NCI-H2029 (cell line): ENCODE data around the gene IL2RA.
"Not testable (repeated sequence)": the region's sequence is repeated elsewhere in the genome, so short reads cannot be mapped to it uniquely, and the experiment has no call there.

Source experiments
- DNase-seq: peaks from one replicate; lab custom pipeline; 2025; lab: John Stamatoyannopoulos, UW

IL2RA gene

GRCh38 chr10:6013413-6014192 lies 48.6 kb downstream of the IL2RA start:
- DNase-seq, result no peak

- DNase-seq, result no peak
Measured at GRCh38 chr10:6012121-6012905, 49.9 kb downstream of the IL2RA start.

GRCh38 chr10:6011558-6011957 lies 50.6 kb downstream of the IL2RA start:
- DNase-seq, result no peak

DNA sequence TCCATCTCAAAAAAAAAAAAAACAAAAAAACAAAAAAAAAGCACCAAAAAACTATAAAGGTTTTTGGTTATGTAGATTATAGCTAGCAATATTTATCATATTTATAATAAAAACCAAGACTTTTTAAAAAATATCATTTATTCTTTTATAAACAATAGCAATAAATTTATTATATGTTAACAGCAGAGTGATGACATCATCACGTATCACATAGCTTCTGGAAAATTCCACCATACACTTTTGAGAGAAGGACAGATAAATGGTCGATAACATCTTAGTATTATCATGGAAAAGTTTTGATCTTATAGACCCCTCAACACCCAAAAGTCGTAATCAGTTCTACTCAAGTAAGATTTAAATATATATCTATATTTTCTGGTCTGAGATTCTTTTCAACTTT lies 51.6 kb downstream of the IL2RA start:
- no peak for DNase-seq

DNA sequence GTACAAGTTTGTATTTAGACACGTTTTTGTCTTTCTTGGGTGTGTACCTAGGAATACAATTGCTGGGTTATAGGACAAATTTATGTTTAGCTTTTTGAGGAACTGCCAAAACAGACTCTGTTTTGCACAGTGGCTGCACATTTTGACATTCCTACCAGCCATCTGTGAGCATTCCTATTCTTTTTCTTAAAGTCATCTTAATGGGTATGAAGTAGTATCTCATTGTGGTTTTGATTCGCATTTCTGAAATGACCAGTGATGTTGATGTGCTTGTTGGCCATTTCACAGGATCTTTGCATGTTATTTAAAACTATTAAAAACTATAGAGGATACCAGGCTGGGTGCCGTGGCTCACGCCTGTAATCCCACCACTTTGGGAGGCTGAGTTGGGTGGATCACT lies 52.2 kb downstream of the IL2RA start:
- no peak for DNase-seq

- DNase-seq, result no peak
Measured at GRCh38 chr10:6009150-6009549, 53.0 kb downstream of the IL2RA start.

GRCh38 chr10:6008497-6009142 lies 53.5 kb downstream of the IL2RA start:
- no peak for DNase-seq

GRCh38 chr10:6006991-6007390 lies 55.2 kb downstream of the IL2RA start:
- no peak for DNase-seq

DNA sequence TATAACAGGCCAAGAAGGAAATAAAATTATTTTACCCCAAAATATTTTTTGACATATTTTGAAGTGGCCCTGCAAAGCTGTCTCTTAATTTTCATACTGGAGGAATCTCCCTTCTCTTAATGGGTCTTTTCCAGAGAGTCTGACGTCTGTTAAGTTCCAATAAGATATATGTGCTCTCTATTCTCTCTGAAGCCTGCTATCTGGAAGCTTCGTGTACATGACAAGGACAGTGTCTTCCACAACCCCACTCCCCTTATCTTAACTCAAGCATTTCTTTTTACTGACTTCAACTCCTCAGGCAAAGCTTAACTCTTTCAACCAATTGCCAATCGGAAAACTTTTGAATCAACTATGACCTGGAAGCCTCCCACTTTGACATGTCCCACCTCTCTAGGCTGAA lies 55.6 kb downstream of the IL2RA start:
- DNase-seq, result no peak

DNA sequence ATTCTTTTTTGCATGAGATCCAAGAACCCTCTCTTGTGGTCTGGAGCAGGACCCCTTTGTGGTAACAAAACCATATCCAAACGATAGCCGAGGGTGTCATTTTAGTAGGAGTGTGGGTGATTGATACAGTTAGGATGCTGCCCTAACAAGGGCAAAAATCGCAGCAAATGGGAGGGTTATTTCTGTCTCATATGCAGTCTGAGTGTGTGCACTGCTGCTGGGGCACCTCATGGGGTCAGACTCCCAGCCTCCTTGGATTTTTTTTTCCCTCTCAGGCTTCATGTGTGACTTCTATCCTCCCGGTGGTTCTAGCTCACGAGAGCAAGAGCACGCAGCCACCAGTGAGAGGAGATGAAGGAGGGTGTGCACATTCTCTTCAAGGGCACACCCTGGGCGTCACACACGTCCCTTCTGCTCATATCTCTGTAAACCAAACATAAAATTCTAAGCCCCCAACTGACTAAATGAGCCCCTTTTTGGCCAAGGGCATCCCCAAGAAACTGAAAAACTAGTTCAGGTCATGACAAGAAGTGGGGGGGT lies 56.2 kb downstream of the IL2RA start:
- no peak for DNase-seq

- DNase-seq, result not testable (repeated sequence)
Measured at GRCh38 chr10:6005161-6005804, 56.9 kb downstream of the IL2RA start.

GRCh38 chr10:6002809-6003510 lies 59.2 kb downstream of the IL2RA start:
- no peak for DNase-seq

DNA sequence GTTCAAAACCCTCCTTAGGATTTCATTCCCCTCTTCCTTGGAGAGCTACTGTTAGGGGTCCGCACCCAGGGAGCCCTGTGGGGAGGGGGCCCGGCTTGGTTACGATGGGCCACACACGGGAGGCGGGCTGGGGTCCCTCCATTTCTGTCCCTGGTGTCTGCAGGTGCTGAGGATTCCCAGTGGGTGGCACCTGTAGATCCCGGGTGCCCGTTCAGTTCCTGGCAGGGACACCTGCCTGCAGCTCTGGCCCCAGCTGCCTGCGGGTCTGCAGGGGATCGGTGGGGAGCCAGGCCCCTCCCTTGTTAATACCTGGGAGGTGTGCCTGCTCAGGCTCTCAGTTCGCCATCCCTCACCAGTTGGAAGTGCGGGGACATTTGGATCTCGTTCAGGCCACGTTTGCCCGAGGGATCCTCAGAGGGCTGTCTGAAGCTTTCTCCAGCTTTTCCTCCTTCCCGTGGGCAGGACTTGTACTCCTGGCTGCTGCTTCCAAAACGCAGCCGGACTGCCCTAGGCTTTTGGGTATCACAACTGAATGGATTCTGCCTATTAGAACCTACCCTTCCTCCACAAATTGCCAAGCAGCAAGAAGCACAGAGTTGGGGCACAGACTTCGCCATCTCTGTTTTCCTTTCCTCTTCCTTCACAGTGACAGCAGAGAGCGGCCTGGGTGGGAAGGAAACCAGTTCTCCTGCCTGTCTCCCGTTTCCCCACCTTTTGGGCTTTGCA lies 62.6 kb downstream of the IL2RA start:
- DNase-seq, result no peak

DNA sequence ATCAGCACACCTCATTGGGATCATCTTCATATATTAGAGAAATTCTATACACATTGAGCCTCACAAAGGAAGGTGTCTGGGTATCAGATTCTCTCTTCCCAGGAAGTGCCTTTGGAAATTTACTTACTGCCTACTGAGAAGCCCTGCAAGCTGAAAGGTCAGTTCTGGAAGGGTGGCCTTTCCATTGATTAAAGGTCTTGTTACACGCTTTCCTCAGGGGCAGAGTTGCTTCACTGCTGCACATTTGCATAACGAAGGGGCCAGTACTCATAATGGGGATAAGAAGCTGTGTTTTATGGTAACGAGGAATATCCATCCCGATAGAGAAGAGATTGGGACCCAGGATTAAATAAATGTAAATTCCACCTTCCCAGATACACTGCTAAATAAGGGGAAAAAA lies 65.5 kb downstream of the IL2RA start:
- DNase-seq, result no peak

GRCh38 chr10:5992398-5992797 lies 69.8 kb downstream of the IL2RA start:
- no peak for DNase-seq

GRCh38 chr10:5991708-5992107 lies 70.5 kb downstream of the IL2RA start:
- DNase-seq, result no peak

GRCh38 chr10:5989756-5990155 lies 72.4 kb downstream of the IL2RA start:
- no peak for DNase-seq

DNA sequence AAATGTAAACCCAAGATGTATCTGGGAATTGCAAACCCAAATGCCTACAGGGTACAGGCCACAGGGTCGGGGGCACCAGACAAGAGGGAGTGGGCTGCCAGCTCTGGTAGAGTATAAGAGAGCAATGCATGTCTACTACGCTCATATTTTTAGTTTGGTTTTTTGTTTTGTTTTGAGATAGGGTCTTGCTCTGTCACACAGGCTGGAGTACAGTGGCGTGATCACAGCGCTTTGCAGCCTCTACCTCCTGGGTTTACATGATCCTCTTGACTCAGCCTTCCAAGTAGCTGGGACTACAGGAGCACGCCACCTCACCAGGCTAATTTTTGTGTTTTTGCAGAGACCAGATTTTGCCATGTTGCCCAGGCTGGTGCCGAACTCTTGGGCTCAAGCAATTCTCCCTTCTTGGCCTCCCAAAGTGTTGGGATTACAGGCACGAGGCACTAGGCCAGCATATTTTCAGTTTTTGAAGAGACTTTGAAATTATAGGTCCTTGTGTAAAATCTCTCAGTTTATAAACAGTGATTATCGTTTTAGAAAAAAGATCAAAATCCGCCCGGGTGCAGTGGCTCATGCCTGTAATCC lies 73.7 kb downstream of the IL2RA start:
- DNase-seq, result no peak

GRCh38 chr10:5987747-5988146 lies 74.4 kb downstream of the IL2RA start:
- no peak for DNase-seq

DNA sequence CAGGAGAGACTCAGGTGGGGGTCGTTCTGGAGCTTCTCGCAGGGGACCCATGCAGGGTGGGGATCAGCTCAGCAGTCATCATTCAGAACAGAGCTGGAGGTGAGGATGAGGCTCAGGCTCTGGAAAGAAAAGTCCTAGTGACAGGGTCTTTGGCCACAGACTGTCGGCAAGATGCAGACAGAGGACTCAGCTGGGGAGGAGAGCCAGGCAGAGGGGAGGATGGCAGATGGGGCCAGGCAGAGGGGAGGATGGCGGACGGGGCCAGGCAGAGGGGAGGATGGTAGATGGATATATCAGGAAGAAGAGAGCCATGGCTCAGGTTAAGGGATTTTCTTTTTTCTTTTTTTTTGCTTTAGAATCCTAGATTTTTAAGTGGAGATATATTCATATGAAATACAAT lies 77.1 kb downstream of the IL2RA start:
- no peak for DNase-seq

- DNase-seq, result no peak
Measured at GRCh38 chr10:5983774-5984173, 78.4 kb downstream of the IL2RA start.
